Urinary bladder (tissue), 4 donors: ENCODE data around the gene OSBPL6. TPM values are rescaled to one million over a fixed set of nuclear protein-coding genes. Genes with fewer than 3 reads are reported as not detected.

Source experiments
- DNase-seq: peaks from one replicate; pipeline ENCODE4 v3.0.0-alpha.2; 2015; ENCODE audit errors: extremely low spot score
- H3K27ac ChIP-seq: one replicate; pipeline ENCODE4 v1.5.1; 2013; ENCODE audit warnings: low read depth, mild to moderate bottlenecking, moderate library complexity
- H3K36me3 ChIP-seq: one replicate; pipeline ENCODE4 v1.6.1; 2013; ENCODE audit warnings: mild to moderate bottlenecking, moderate library complexity; ENCODE audit not compliant: insufficient read depth
- H3K4me1 ChIP-seq: one replicate; pipeline ENCODE4 v1.6.1; 2013; ENCODE audit warnings: mild to moderate bottlenecking, moderate library complexity; ENCODE audit not compliant: insufficient read depth
- H3K4me3 ChIP-seq: one replicate; pipeline ENCODE4 v1.5.1; 2013; ENCODE audit warnings: low read depth, low read length
- WGBS: extraction: QIAGEN DNeasy Blood & Tissue Kit; methylation state at CpG from one replicate; pipeline ENCODE4 v1.1.7; 2013; 5-methylcytosine and 5-hydroxymethylcytosine counted together
- polyA plus RNA-seq: library from polyadenylated mRNA; stranded (reverse); fragments of 200-250 nt; gene quantifications from one replicate; pipeline ENCODE4 v1.2.3, GENCODE V29; 2013
- total RNA-seq: library from RNA; depleted of rRNA; stranded (reverse); fragments of >200 nt; gene quantifications from one replicate; pipeline ENCODE4 v1.2.3, GENCODE V29; 2014
- donor health status: healthy with polysubstance abuse.
- donor health status: healthy.

Gene OSBPL6
- total and polyA plus RNA-seq, 2 donors: 1.4 to 1.9 TPM

- DNase-seq: no peak
- H3K27ac ChIP-seq: no peak overlapping the region
- no peaks in the 10 kb centered on the region for H3K4me1 ChIP-seq
- 92% methylated on average over 1 of the region's 1 CpG for WGBS
- H3K36me3 ChIP-seq: no peaks in the 10 kb centered on the region
- no peak overlapping the region for H3K4me3 ChIP-seq
Measured at GRCh38 chr2:178208336-178208735, 14.0 kb downstream of the OSBPL6 start.

GRCh38 chr2:178208817-178209216 is 14.5 kb downstream of the OSBPL6 start:
- Histone ChIP-seq H3K4me1 (no peaks in the 10 kb centered on the region), H3K4me3 (no peak overlapping the region), H3K27ac (no peak overlapping the region), H3K36me3 (no peaks in the 10 kb centered on the region)
- 85% methylated on average over 3 of the region's 3 CpGs for WGBS
- no peak for DNase-seq

- 77% methylated on average over 3 of the region's 3 CpGs for WGBS
- H3K36me3 ChIP-seq: no peaks in the 10 kb centered on the region
- H3K4me1 ChIP-seq: no peaks in the 10 kb centered on the region
- H3K4me3 ChIP-seq: no peak overlapping the region
- no peak overlapping the region for H3K27ac ChIP-seq
- no peak for DNase-seq
Measured at GRCh38 chr2:178211460-178211859, 17.1 kb downstream of the OSBPL6 start.

GRCh38 chr2:178211943-178212342 is 17.6 kb downstream of the OSBPL6 start:
- Histone ChIP-seq H3K36me3 (no peaks in the 10 kb centered on the region), H3K4me1 (no peaks in the 10 kb centered on the region), H3K27ac (no peak overlapping the region), H3K4me3 (no peak overlapping the region)
- 59% methylated on average over 4 of the region's 4 CpGs for WGBS
- no peak for DNase-seq

GRCh38 chr2:178213991-178214390 is 19.7 kb downstream of the OSBPL6 start:
- Histone ChIP-seq H3K4me3 (no peak overlapping the region), H3K4me1 (no peaks in the 10 kb centered on the region), H3K36me3 (no peaks in the 10 kb centered on the region), H3K27ac (no peak overlapping the region)
- 92% methylated on average over 1 of the region's 1 CpG for WGBS
- DNase-seq: no peak

GRCh38 chr2:178219247-178219646 is 24.9 kb downstream of the OSBPL6 start:
- Histone ChIP-seq H3K36me3 (no peaks in the 10 kb centered on the region), H3K27ac (no peak overlapping the region), H3K4me3 (no peak overlapping the region), H3K4me1 (no peaks in the 10 kb centered on the region)
- DNase-seq: no peak
- WGBS: 77% methylated on average over 1 of the region's 1 CpG

GRCh38 chr2:178220814-178221213 is 26.5 kb downstream of the OSBPL6 start:
- H3K4me1 ChIP-seq: no peaks in the 10 kb centered on the region
- 52% methylated on average over 4 of the region's 4 CpGs for WGBS
- H3K27ac ChIP-seq: no peak overlapping the region
- DNase-seq: no peak
- no peak overlapping the region for H3K4me3 ChIP-seq
- no peaks in the 10 kb centered on the region for H3K36me3 ChIP-seq

- no peak for DNase-seq
- H3K27ac ChIP-seq: no peak overlapping the region
- 88% methylated on average over 1 of the region's 1 CpG for WGBS
- H3K36me3 ChIP-seq: no peaks in the 10 kb centered on the region
- H3K4me1 ChIP-seq: no peaks in the 10 kb centered on the region
- H3K4me3 ChIP-seq: no peak overlapping the region
Measured at GRCh38 chr2:178221556-178221955, 27.2 kb downstream of the OSBPL6 start.

- DNase-seq: no peak
- H3K4me3 ChIP-seq: no peak overlapping the region
- 71% methylated on average over 4 of the region's 4 CpGs for WGBS
- no peaks in the 10 kb centered on the region for H3K36me3 ChIP-seq
- H3K27ac ChIP-seq: no peak overlapping the region
- no peaks in the 10 kb centered on the region for H3K4me1 ChIP-seq
Measured at GRCh38 chr2:178223806-178224205, 29.5 kb downstream of the OSBPL6 start.

- 54% methylated on average over 4 of the region's 4 CpGs for WGBS
- no peak for DNase-seq
- H3K4me3 ChIP-seq: no peak overlapping the region
- H3K27ac ChIP-seq: no peak overlapping the region
- no peaks in the 10 kb centered on the region for H3K4me1 ChIP-seq
- no peaks in the 10 kb centered on the region for H3K36me3 ChIP-seq
Measured at GRCh38 chr2:178225006-178225805, 30.9 kb downstream of the OSBPL6 start.

- Histone ChIP-seq H3K36me3 (no peaks in the 10 kb centered on the region), H3K4me1 (no peaks in the 10 kb centered on the region), H3K27ac (no peak overlapping the region), H3K4me3 (no peak overlapping the region)
- WGBS: 49% methylated on average over 2 of the region's 2 CpGs
- no peak for DNase-seq
Measured at GRCh38 chr2:178227187-178227586, 32.9 kb downstream of the OSBPL6 start.

GRCh38 chr2:178229927-178230326 is 35.6 kb downstream of the OSBPL6 start:
- DNase-seq: no peak
- WGBS: 79% methylated on average over 1 of the region's 1 CpG
- no peaks in the 10 kb centered on the region for H3K36me3 ChIP-seq
- H3K27ac ChIP-seq: no peak overlapping the region
- no peaks in the 10 kb centered on the region for H3K4me1 ChIP-seq
- H3K4me3 ChIP-seq: no peak overlapping the region

- WGBS: 88% methylated on average over 4 of the region's 4 CpGs
- Histone ChIP-seq H3K27ac (no peak overlapping the region), H3K4me1 (no peaks in the 10 kb centered on the region), H3K4me3 (no peak overlapping the region), H3K36me3 (no peaks in the 10 kb centered on the region)
- DNase-seq: no peak
Measured at GRCh38 chr2:178230396-178230795, 36.1 kb downstream of the OSBPL6 start.

GRCh38 chr2:178233428-178233827 is 39.1 kb downstream of the OSBPL6 start:
- H3K27ac ChIP-seq: no peak overlapping the region
- no peak overlapping the region for H3K4me3 ChIP-seq
- H3K4me1 ChIP-seq: no peaks in the 10 kb centered on the region
- no peaks in the 10 kb centered on the region for H3K36me3 ChIP-seq
- WGBS: 67% methylated on average over 3 of the region's 3 CpGs
- no peak for DNase-seq
